ENCODE results near the gene FLRT2. TPM values are rescaled to one million over a fixed set of nuclear protein-coding genes. Genes with fewer than 3 reads are reported as not detected.
A peak's percentile ranks its signal among the peaks of the same experiment; 100 is the strongest.

Gene FLRT2, protein sequence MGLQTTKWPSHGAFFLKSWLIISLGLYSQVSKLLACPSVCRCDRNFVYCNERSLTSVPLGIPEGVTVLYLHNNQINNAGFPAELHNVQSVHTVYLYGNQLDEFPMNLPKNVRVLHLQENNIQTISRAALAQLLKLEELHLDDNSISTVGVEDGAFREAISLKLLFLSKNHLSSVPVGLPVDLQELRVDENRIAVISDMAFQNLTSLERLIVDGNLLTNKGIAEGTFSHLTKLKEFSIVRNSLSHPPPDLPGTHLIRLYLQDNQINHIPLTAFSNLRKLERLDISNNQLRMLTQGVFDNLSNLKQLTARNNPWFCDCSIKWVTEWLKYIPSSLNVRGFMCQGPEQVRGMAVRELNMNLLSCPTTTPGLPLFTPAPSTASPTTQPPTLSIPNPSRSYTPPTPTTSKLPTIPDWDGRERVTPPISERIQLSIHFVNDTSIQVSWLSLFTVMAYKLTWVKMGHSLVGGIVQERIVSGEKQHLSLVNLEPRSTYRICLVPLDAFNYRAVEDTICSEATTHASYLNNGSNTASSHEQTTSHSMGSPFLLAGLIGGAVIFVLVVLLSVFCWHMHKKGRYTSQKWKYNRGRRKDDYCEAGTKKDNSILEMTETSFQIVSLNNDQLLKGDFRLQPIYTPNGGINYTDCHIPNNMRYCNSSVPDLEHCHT
- total RNA-seq (2021): 8.0 to 13.2 TPM (median 9.4 TPM) in 3 replicates
- Bru-seq, nascent RNA: percentile 62 among the genes with signal in this experiment
- long read RNA-seq, experiment 1, partial matches to known transcripts: 0 of 15 reads
- long read RNA-seq, experiment 1, other reads (novel, unspliced or antisense): 14 of 15 reads
- long read RNA-seq, experiment 2, partial matches to known transcripts: 1 of 11 reads
- long read RNA-seq, experiment 2, other reads (novel, unspliced or antisense): 10 of 11 reads
- long read RNA-seq, experiment 3, partial matches to known transcripts: 0 of 1 reads
- long read RNA-seq, experiment 3, other reads (novel, unspliced or antisense): 1 of 1 reads

- no peak within 1 kb of the TSS for H3K27ac Mint-ChIP-seq
- no peaks in the 10 kb centered on the region for H3K36me3 Mint-ChIP-seq
- peaks cover 60% of the 10 kb centered on the region for H3K4me1 Mint-ChIP-seq
- TF ChIP-seq OVOL2 (CRISPR knock-in tag; IDR thresholded peaks at IDR 0.05; ENCODE audit: borderline replicate concordance) (no peak), MAX (CRISPR knock-in tag; IDR thresholded peaks at IDR 0.05) (0 out of 2 replicates have a peak, but pooled peaks have one; percentile 27)
- peak within 1 kb of the TSS; percentile 91 for H3K4me3 Mint-ChIP-seq
- DNase-seq (ENCODE audit: low spot score) (peak; percentile 33), ATAC-seq (peak; percentile 5; the same call in 1 of the 2 replicates)
- H3K27me3 Mint-ChIP-seq (ENCODE audit: low read depth): peaks cover 70% of the 10 kb centered on the region
- POLR2A ChIA-PET: interaction anchor here (0.7 to 0.9 kb wide), 2 partner anchors 19 to 367 kb away, joined by 3 read pairs; no protein-coding TSS in a partner anchor
- CTCF ChIA-PET: interaction anchor here (0.8 to 2.0 kb wide), 3 partner anchors 12 to 334 kb away, joined by 4 to 8 read pairs (median 6); no protein-coding TSS in a partner anchor
- H3K9me3 Mint-ChIP-seq: no peaks in the 10 kb centered on the region
Measured at GRCh38 chr14:85529803-85530574, at the start of gene FLRT2. Gene FLRT2 (plus strand): TSS chr14:85530144. CDS start chr14:85621515, 91,371 bp downstream.

DNA sequence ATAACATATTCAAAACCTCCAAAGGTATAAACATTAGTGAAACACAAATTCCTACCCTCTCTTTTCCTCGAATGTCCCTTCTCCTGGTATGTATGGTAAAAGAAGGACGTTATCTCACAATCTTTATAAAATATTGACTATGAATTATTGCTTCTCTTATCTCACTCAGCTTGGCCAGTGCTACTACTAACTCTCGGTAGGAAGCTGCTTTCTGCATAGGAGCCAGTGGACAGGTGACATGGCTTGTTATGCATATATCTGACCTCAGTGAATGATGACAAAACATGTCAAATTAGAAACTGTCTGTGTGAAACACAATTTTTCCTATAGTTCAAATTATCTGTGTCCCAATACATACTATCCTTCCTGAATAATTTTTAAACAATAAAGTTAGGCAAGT, 48.5 kb upstream of the FLRT2 start:
- POLR2A ChIA-PET: no interaction called here
- no peak overlapping the region for H3K4me3 Mint-ChIP-seq
- no peak for TF ChIP-seq TEAD4 (CRISPR knock-in tag; IDR thresholded peaks at IDR 0.05)
- no peak for TF ChIP-seq OVOL2 (CRISPR knock-in tag; IDR thresholded peaks at IDR 0.05; ENCODE audit: borderline replicate concordance)
- no peak for TF ChIP-seq ZSCAN18 (CRISPR knock-in tag; IDR thresholded peaks at IDR 0.05)
- TF ChIP-seq ELF4 (CRISPR knock-in tag; IDR thresholded peaks at IDR 0.05; ENCODE audit: low read depth): no peak
- no peak for TF ChIP-seq ETV6 (CRISPR knock-in tag; IDR thresholded peaks at IDR 0.05)
- TF ChIP-seq MXD4 (CRISPR knock-in tag; IDR thresholded peaks at IDR 0.05; ENCODE audit: borderline replicate concordance): no peak
- TF ChIP-seq, protein P1, sequence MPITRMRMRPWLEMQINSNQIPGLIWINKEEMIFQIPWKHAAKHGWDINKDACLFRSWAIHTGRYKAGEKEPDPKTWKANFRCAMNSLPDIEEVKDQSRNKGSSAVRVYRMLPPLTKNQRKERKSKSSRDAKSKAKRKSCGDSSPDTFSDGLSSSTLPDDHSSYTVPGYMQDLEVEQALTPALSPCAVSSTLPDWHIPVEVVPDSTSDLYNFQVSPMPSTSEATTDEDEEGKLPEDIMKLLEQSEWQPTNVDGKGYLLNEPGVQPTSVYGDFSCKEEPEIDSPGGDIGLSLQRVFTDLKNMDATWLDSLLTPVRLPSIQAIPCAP (CRISPR knock-in tag; IDR thresholded peaks at IDR 0.05): no peak
- TF ChIP-seq IRF2 (CRISPR knock-in tag; IDR thresholded peaks at IDR 0.05; ENCODE audit: borderline replicate concordance, low read depth): no peak
- no peak for TF ChIP-seq FOXJ3 (CRISPR knock-in tag; IDR thresholded peaks at IDR 0.05; ENCODE audit: borderline replicate concordance)
- no peak for TF ChIP-seq JAZF1 (CRISPR knock-in tag; IDR thresholded peaks at IDR 0.05)
- TF ChIP-seq PRRX2 (CRISPR knock-in tag; IDR thresholded peaks at IDR 0.05): no peak
- no peak for TF ChIP-seq ZNF138 (CRISPR knock-in tag; conservative IDR thresholded peaks at IDR 0.05)
- TF ChIP-seq, protein P2, sequence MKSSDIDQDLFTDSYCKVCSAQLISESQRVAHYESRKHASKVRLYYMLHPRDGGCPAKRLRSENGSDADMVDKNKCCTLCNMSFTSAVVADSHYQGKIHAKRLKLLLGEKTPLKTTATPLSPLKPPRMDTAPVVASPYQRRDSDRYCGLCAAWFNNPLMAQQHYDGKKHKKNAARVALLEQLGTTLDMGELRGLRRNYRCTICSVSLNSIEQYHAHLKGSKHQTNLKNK (CRISPR knock-in tag; IDR thresholded peaks at IDR 0.05): no peak
- no peaks in the 10 kb centered on the region for H3K4me1 Mint-ChIP-seq
- CTCF ChIA-PET: no interaction called here
- no peak for DNase-seq (ENCODE audit: low spot score)
- H3K27ac Mint-ChIP-seq: no peak overlapping the region
- no peaks in the 10 kb centered on the region for H3K27me3 Mint-ChIP-seq (ENCODE audit: low read depth)
- no peaks in the 10 kb centered on the region for H3K9me3 Mint-ChIP-seq
- H3K36me3 Mint-ChIP-seq: no peaks in the 10 kb centered on the region
- no peak for ATAC-seq

DNA sequence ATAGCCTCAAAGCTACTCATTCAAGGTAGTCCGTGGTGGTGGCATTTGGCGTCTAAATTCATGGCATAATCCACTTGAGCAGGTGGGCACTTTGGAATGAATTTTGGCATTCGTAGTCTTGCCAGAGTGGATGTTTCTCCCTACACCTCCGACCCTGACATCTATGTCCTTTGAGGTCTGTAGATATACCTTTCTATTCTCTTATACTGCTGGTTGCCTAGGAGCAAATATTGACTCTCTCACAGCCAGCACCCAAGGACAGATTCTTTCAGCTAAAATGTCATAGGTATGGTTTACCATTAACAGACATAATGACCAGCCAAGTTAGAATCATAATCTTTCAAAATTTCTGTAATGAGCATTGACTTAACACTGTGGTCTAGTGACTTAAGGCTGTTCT, 47.4 kb upstream of the FLRT2 start:
- H3K4me3 Mint-ChIP-seq: no peak overlapping the region
- H3K27me3 Mint-ChIP-seq (ENCODE audit: low read depth): no peaks in the 10 kb centered on the region
- no peak for ATAC-seq
- ChIA-PET POLR2A (no interaction called here), CTCF (no interaction called here)
- H3K4me1 Mint-ChIP-seq: no peaks in the 10 kb centered on the region
- no peaks in the 10 kb centered on the region for H3K36me3 Mint-ChIP-seq
- peaks cover 4% of the 10 kb centered on the region for H3K9me3 Mint-ChIP-seq
- H3K27ac Mint-ChIP-seq: no peak overlapping the region
- TF ChIP-seq EMX1 (CRISPR knock-in tag; IDR thresholded peaks at IDR 0.05) (no peak), MXD4 (CRISPR knock-in tag; IDR thresholded peaks at IDR 0.05; ENCODE audit: borderline replicate concordance) (no peak)
- DNase-seq (ENCODE audit: low spot score): no peak
